Measurements from ENCODE around the gene PDE3B.
"Not testable (repeated sequence)": the region's sequence is repeated elsewhere in the genome, so short reads cannot be mapped to it uniquely, and the experiment has no call there.

The PDE3B gene

DNA sequence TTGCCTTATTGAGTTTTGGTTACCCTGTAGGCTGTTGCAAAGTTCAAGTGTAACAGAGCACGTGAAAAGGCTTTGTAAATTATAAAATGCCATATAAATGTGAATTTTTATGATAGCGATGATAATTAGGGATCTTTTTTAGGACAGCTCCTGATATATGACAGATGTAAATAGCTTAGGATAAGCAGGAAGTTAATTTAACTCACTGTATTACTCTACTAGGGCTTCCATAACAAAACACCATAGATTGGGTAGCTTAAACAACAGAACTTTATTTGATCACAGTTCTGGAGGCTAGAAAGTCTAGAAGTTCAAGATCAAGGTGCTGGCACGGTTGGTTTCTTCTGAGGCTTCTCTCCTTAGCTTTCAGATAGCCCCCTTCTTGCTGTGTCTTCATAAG lies 17.0 kb upstream of the PDE3B start:
- no peak for DNase-seq (ENCODE audit: extremely low read depth, low read depth)
- TF ChIP-seq, protein P1, sequence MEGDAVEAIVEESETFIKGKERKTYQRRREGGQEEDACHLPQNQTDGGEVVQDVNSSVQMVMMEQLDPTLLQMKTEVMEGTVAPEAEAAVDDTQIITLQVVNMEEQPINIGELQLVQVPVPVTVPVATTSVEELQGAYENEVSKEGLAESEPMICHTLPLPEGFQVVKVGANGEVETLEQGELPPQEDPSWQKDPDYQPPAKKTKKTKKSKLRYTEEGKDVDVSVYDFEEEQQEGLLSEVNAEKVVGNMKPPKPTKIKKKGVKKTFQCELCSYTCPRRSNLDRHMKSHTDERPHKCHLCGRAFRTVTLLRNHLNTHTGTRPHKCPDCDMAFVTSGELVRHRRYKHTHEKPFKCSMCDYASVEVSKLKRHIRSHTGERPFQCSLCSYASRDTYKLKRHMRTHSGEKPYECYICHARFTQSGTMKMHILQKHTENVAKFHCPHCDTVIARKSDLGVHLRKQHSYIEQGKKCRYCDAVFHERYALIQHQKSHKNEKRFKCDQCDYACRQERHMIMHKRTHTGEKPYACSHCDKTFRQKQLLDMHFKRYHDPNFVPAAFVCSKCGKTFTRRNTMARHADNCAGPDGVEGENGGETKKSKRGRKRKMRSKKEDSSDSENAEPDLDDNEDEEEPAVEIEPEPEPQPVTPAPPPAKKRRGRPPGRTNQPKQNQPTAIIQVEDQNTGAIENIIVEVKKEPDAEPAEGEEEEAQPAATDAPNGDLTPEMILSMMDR (IDR thresholded peaks at IDR 0.05; ENCODE audit: low read depth, low read length): no peak

DNA sequence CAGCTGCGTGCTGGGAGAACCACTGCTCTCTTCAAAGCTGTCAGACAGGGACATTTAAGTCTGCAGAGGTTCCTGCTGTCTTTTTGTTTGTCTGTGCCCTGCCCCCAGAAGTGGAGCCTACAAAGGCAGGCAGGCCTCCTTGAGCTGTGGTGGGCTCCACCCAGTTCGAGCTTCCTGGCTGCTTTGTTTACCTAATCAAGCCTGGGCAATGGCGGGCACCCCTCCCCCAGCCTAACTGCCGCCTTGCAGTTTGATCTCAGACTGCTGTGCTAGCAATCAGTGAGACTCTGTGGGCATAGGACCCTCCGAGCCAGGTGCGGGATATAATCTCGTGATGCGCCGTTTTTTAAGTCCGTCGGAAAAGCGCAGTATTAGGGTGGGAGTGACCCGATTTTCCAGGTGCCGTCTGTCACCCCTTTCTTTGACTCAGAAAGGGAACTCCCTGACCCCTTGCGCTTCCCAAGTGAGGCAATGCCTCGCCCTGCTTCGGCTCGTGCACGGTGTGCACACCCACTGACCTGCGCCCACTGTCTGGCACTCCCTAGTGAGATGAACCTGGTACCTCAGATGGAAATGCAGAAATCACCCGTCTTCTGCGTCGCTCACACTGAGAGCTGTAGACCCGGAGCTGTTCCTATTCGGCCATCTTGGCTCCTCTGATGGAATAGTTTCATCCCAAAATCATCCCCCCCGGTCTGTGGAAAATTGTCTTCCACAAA lies 9.9 kb upstream of the PDE3B start:
- not testable (repeated sequence) for DNase-seq (ENCODE audit: extremely low read depth, low read depth)

DNA sequence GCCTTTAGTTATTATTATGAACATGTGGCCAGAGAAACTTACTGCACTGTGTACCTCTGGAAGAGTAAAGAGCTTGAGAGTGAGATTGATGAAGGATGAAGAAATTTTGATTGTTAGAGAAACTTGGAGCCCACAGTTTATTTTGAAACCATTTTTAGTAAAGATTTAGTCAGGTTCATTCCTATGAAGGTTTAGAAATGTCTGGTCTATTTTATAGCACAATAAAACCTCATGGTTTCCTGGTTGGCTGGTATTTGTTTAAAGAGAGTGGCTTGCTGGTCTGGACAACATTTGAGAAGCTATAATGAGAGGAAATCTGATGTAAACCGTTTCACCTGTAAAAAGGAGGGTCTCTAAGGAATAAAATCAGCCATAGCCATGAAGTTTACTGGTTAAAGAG lies 8.8 kb upstream of the PDE3B start:
- TF ChIP-seq, protein P1 (IDR thresholded peaks at IDR 0.05; ENCODE audit: low read depth, low read length): no peak
- DNase-seq (ENCODE audit: extremely low read depth, low read depth): no peak

DNA sequence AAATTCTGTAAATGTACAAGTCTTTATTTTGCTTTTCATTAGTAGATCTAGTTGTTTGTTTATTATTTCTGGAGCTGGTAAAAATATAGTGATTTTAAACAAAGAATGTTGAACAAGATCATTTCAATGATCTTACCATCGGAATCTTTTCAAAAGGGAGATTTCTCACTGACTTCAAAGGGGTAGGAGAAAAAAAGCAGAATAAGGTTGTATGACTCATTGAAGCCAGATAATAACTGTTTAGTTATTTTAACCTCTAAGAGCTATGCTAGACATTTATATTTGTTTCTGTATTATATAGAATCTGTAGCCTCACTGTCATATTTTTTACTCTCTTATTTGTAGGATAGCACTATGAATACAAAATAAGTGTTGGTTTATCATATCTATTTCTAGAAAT lies 8.1 kb upstream of the PDE3B start:
- no peak for DNase-seq (ENCODE audit: extremely low read depth, low read depth)
- TF ChIP-seq, protein P1 (IDR thresholded peaks at IDR 0.05; ENCODE audit: low read depth, low read length): no peak

DNA sequence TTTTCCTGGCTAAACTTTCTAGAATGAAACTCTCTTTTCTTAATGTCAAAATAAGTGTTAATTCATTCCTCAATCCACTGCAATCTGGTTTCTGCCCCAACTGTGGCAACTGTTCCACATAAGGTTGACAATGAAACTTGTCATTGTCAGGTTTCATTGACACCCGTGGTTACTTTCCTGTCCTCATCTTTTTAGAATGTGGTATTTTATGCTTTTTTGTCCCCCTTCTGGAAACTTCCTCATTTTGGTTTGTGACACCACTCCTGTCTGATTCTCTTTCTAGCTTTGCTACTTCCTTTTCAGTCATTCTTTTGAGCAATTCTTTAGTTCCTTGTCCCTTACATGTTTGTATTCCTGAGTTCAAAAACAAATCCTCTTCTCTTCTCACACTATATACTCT lies 7.5 kb upstream of the PDE3B start:
- TF ChIP-seq, protein P1 (IDR thresholded peaks at IDR 0.05; ENCODE audit: low read depth, low read length): no peak
- DNase-seq (ENCODE audit: extremely low read depth, low read depth): no peak

DNA sequence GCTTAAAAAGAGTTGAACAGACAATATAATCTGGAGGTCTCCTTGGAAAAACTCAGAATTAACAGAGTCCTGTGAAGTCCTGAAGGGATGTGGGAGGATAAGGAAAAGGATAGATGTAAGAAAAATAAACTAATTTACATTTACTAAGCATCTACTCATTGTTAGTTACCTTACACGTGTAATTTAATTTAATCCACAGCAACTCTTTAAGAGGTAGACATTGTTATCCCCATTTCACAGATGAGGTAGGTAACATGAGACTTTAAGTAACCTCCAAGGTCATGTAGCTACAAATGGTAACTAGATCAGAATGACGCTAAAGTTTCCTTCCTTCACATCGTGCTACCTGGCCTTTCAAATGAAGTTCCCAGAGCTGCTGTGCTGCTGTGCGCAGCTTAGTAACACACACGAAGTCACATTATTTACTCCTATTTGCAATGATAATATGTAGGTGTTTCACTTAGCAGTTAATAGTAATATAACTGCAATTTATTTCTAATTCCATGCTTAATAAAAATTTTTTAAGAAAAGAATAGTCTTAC lies 5.7 kb upstream of the PDE3B start:
- no peak for DNase-seq (ENCODE audit: extremely low read depth, low read depth)
- TF ChIP-seq, protein P1 (IDR thresholded peaks at IDR 0.05; ENCODE audit: low read depth, low read length): no peak

DNA sequence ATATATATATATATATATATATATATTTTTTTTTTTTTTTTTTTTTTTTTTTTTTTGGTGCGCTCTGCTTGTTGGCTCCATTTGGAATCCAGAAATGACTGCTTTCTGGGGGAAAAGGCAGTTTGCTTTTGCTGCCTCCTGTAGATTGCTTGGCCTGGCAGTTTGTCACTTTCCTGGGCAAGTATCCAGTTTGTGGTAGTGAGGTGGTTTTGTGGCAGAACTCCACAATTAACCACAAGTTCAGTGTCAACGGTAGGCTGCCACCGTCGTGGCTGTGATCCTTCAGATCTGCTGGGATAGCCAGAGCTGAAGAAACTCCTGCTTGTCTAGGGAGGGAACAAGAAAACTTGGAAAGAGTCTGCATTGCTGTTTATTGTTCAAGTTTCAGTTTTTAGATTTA lies 5.0 kb upstream of the PDE3B start:
- no peak for DNase-seq (ENCODE audit: extremely low read depth, low read depth)
- TF ChIP-seq, protein P1 (IDR thresholded peaks at IDR 0.05; ENCODE audit: low read depth, low read length): no peak

DNA sequence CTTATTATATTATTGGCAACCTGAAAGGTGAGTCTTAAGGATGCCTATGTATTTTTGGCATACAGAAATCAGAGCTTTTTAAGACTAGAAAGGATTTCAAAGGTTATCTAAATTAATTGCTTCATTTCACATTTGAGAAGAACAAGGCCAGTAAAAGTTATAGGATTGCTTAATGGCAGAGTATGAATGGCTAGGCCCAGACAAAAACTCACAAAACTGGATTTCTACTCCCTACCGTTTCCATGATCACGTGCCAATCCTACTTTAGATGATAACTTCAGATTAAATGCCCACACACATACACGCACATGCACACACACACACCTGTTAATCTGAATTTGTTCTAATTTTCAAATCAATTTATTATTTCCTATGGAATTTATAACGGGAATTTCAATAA lies 1.8 kb upstream of the PDE3B start:
- TF ChIP-seq, protein P1 (IDR thresholded peaks at IDR 0.05; ENCODE audit: low read depth, low read length): no peak
- DNase-seq (ENCODE audit: extremely low read depth, low read depth): no peak
